ENCODE results near the gene SDK1. TPM values are rescaled to one million over a fixed set of nuclear protein-coding genes. Genes with fewer than 3 reads are reported as not detected.

Gene SDK1
- total RNA-seq, 4 donors from 2014 or later, result 1.3 to 5.0 (median 2.0) TPM

DNA sequence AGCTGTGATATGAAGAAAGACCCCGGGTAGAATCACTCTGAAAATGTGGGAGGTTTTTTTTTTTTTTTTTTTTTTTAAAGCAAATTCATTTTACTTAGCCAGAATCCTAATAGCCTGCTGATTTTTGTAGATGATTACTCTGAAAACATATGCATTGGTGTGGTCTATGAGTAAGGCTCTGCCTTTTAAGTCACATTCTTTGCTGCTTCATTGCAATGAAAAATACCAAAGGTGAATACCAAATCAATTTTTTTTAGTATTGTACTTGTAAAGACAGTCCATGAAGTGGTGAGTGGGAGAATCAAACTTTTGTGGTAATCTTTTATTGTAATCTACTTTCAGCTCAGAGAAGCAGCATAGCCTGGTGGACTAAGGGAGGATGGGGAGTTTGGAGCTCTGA is 130.3 kb downstream of the SDK1 start:
- WGBS, 2 donors, result 72 to 84% methylated on average over 1 of the region's 1 CpG
- H3K9me3 ChIP-seq, result no peaks in the 10 kb centered on the region
- TF ChIP-seq, protein P1, sequence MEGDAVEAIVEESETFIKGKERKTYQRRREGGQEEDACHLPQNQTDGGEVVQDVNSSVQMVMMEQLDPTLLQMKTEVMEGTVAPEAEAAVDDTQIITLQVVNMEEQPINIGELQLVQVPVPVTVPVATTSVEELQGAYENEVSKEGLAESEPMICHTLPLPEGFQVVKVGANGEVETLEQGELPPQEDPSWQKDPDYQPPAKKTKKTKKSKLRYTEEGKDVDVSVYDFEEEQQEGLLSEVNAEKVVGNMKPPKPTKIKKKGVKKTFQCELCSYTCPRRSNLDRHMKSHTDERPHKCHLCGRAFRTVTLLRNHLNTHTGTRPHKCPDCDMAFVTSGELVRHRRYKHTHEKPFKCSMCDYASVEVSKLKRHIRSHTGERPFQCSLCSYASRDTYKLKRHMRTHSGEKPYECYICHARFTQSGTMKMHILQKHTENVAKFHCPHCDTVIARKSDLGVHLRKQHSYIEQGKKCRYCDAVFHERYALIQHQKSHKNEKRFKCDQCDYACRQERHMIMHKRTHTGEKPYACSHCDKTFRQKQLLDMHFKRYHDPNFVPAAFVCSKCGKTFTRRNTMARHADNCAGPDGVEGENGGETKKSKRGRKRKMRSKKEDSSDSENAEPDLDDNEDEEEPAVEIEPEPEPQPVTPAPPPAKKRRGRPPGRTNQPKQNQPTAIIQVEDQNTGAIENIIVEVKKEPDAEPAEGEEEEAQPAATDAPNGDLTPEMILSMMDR (IDR thresholded peaks at IDR 0.05), result no peak
- no peak for TF ChIP-seq POLR2A (IDR thresholded peaks at IDR 0.05)
- no peaks in the 10 kb centered on the region for H3K27me3 ChIP-seq
- H3K4me3 ChIP-seq (replicated peaks in 1 of 3), result no peak overlapping the region
- H3K4me1 ChIP-seq, result no peaks in the 10 kb centered on the region
- H3K36me3 ChIP-seq, result no peaks in the 10 kb centered on the region
- intact Hi-C loops (cut with DNase I), result no loop called here
- no peak overlapping the region for H3K27ac ChIP-seq
- DNase-seq, result no peak

DNA sequence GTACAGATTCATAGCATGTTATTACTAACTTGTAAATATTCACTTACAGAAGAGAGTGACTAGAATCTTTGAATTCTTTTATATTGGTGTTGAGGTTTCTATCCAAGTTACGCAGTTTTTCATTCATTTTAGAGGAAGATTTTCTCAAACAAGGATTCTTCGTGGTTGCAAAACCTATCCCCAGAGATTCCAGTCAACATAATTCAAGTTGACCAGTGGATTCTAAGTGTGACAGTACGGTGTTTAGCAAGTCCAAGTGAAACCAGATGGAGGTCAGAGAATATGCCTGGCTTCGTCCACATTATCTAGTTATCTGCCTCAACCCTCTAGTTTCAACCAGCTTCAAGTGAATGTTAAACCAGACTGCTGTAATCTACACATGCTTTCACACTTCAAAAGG is 131.9 kb downstream of the SDK1 start:
- WGBS, 2 donors, result 82 to 84% methylated on average over 4 of the region's 4 CpGs
- DNase-seq, result no peak
- H3K36me3 ChIP-seq, result no peaks in the 10 kb centered on the region
- H3K9me3 ChIP-seq, result no peaks in the 10 kb centered on the region
- TF ChIP-seq, protein P1 (IDR thresholded peaks at IDR 0.05), result no peak
- no peak for TF ChIP-seq POLR2A (IDR thresholded peaks at IDR 0.05)
- no peak overlapping the region for H3K4me3 ChIP-seq (replicated peaks in 1 of 3)
- H3K27ac ChIP-seq, result no peak overlapping the region
- H3K4me1 ChIP-seq, result no peaks in the 10 kb centered on the region
- intact Hi-C loops (cut with DNase I), result no loop called here
- no peaks in the 10 kb centered on the region for H3K27me3 ChIP-seq

DNA sequence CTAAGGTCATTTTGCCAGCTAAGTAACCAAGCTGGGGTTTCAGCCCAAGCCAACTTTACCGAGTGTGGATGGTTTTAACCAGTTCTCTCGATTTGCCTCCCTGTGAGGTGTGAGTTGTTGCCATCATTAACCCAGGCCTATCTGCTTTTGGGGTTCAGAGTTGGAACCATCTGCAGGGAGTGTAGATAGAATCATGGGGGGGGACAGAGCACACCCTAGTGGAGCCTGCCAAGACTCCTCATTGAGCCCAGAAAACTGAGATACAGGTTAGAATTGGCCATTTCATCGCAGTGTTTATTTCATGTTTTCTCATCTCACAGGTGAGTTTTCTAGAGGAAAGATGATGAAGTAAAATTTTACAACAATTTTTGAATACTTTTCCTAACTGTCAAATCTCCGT is 133.6 kb downstream of the SDK1 start:
- no peaks in the 10 kb centered on the region for H3K4me1 ChIP-seq
- H3K9me3 ChIP-seq, result no peaks in the 10 kb centered on the region
- TF ChIP-seq POLR2A (IDR thresholded peaks at IDR 0.05), result no peak
- TF ChIP-seq, protein P1 (IDR thresholded peaks at IDR 0.05), result no peak
- 82 to 89% methylated on average over 4 of the region's 4 CpGs for WGBS, 2 donors
- no peaks in the 10 kb centered on the region for H3K27me3 ChIP-seq
- H3K27ac ChIP-seq, result no peak overlapping the region
- H3K36me3 ChIP-seq, result no peaks in the 10 kb centered on the region
- no peak overlapping the region for H3K4me3 ChIP-seq (replicated peaks in 1 of 3)
- DNase-seq, result no peak
- intact Hi-C loops (cut with DNase I), result no loop called here

DNA sequence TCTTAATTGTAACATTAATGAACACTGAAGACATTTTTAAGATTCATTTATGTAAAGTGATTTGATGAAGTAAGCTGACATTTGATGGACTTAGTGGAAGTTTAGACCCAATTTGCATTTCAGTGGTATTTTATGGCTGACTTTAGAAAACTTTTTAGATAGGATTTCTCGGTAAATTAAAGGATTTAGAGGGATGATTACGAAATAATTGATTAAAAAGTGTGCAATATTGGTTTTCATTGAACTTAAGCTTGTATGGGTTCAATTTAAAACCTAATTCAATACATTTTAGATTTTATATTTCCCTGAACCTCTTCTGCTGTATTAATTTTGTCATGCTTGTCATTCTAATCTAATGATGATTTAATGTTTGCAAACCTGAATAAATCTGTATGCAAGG is 135.1 kb downstream of the SDK1 start:
- Histone ChIP-seq H3K4me3 (replicated peaks in 1 of 3) (no peak overlapping the region), H3K36me3 (no peaks in the 10 kb centered on the region), H3K27ac (no peak overlapping the region), H3K9me3 (no peaks in the 10 kb centered on the region), H3K27me3 (no peaks in the 10 kb centered on the region), H3K4me1 (no peaks in the 10 kb centered on the region)
- WGBS, 2 donors, result 93 to 94% methylated on average over 2 of the region's 2 CpGs
- TF ChIP-seq, protein P1 (IDR thresholded peaks at IDR 0.05), result no peak
- no peak for TF ChIP-seq POLR2A (IDR thresholded peaks at IDR 0.05)
- intact Hi-C loops (cut with DNase I), result no loop called here
- no peak for DNase-seq

DNA sequence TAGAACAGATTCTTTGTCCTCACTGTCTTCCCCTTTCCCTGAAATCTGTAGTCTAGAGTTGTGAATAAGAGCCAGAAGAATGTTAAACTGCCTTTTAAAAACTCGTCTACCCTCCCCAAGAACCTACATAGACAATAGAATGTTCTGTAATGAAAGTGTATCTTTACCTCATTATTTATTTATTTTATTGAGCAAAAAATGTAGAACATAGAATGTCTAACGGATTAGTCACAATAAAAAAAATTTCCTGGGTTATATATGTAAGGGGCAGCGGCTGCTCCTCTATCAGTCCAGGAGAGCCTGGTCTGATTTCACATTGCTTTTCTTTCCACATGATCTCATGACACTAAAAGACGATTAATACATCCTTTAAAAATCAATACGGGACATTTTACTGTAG is 135.7 kb downstream of the SDK1 start:
- intact Hi-C loops (cut with DNase I), result no loop called here
- DNase-seq, result no peak
- no peaks in the 10 kb centered on the region for H3K27me3 ChIP-seq
- no peak for TF ChIP-seq POLR2A (IDR thresholded peaks at IDR 0.05)
- TF ChIP-seq, protein P1 (IDR thresholded peaks at IDR 0.05), result no peak
- WGBS, 2 donors, result 87 to 88% methylated on average over 5 of the region's 5 CpGs
- no peaks in the 10 kb centered on the region for H3K9me3 ChIP-seq
- H3K4me1 ChIP-seq, result no peaks in the 10 kb centered on the region
- H3K4me3 ChIP-seq (replicated peaks in 1 of 3), result no peak overlapping the region
- H3K27ac ChIP-seq, result no peak overlapping the region
- no peaks in the 10 kb centered on the region for H3K36me3 ChIP-seq
